Measurements from ENCODE around the gene ADAR.

GRCh38 chr1:154641534-154641933 is 33.5 kb upstream of the ADAR start:
- TF ChIP-seq CTCF (IDR thresholded peaks at IDR 0.05) (no peak), POLR2A (IDR thresholded peaks at IDR 0.05) (no peak)

All from lower leg skin (tissue), 3 donors.